GM18517 (cell line): ENCODE measurements around the gene SEC24B.
"Not testable (repeated sequence)": the region's sequence is repeated elsewhere in the genome, so short reads cannot be mapped to it uniquely, and the experiment has no call there.

Experiments
- ATAC-seq: cut with Tn5 transposase; IDR thresholded peaks from one replicate; pipeline ENCODE4 v1.9.1; 2021; ENCODE audit warnings: mild to moderate bottlenecking, moderate library complexity; ENCODE audit not compliant: unreplicated experiment

The SEC24B gene

GRCh38 chr4:109432203-109432602, 1.4 kb upstream of the SEC24B start:
- no peak for ATAC-seq

DNA sequence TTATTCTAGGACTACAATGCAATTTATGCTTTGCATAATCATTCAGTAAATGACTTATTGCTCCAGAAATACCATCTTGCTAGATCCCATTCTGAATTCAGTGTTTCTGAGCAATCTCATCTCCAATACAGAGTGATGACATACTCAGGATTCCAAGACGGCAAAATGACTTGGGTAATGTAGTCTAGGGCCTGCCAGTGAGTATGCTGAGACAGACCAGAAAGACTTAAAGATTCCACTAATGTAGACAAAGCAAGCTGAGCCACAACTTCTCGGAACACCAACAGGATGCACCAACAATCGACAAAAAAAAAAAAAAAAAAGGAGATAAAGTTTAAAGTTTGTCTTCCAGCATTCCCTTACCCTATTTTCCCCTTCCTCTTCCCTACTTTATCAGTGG, 919 bp upstream of the SEC24B start:
- ATAC-seq = no peak

DNA sequence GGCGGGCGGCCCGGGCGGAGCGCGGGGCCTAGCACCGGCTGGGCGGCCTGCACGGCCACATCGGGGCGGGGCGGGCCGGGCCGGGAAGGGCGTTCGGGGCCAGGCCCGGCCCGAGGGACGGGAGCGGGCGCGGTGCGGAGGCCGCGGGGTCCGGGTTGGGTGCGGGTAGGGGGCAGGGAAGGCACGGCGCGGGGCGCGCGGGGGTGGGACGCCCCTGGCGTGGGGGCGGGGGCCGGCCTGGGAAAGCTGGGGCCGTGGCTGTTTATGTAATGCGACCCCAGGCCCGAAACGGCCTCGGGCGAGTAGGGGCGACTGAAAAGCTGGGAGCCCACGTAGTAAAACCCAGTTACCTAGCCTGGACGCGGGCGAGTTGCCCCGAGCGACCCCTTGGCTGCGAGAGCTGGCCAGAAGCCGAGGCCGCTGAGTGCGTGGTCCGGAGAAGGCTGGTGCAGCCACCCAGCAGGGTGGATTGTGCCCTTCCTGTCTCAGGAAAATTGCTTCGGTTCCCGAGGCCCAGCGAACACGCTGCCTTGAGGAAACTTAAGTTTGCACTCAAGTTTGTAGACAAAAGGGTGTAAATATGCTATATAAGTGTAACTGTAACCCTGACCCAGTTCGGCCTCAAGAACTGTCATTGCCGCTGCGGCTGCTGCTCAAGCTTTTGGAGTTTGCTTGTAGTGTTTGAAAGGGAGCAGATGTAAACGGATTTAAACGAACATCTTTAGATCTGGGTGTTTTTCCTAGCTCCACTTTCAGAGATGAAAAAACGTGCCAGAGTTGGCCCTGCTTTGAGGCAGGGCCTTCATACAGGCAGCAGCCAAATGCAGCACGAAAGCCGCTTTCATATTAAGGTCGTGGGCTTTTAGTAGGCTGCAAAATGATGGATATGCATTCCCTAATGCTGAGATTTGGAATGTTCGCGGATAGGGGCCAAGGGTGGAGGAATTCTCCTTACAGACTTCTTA, 674 bp downstream of the SEC24B start:
- peak; percentile 26 for ATAC-seq

GRCh38 chr4:109435635-109436034, 2.0 kb downstream of the SEC24B start:
- ATAC-seq = no peak

GRCh38 chr4:109436504-109436903, 2.9 kb downstream of the SEC24B start:
- no peak for ATAC-seq

- no peak for ATAC-seq
These were observed 7.3 kb downstream of the SEC24B start for GRCh38 chr4:109440948-109441347.

- ATAC-seq = no peak
These were observed 8.3 kb downstream of the SEC24B start for GRCh38 chr4:109441862-109442458.

- peak; percentile 67 for ATAC-seq
These were observed 10.7 kb downstream of the SEC24B start for GRCh38 chr4:109444182-109444844.

DNA sequence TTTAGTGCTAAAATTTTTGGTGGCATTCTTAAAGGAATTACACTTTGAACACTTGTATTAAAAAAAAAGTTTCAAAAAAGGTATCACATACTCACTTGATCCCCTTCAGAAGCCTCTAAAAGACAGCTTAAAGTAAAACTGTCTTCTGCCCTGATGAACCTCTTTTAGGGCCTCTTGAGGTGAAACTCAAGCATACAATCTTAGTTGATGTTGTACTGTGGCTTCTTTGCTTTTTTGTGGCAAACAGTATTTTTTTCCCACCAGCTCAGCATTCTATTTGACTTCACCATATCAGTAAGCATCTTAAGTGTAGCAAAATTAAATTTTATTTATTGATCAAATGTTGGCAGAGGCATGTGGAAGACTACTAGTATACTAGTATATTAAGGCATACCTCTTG, 13.7 kb downstream of the SEC24B start:
- no peak for ATAC-seq

GRCh38 chr4:109451544-109452273, 18.1 kb downstream of the SEC24B start:
- ATAC-seq = no peak

DNA sequence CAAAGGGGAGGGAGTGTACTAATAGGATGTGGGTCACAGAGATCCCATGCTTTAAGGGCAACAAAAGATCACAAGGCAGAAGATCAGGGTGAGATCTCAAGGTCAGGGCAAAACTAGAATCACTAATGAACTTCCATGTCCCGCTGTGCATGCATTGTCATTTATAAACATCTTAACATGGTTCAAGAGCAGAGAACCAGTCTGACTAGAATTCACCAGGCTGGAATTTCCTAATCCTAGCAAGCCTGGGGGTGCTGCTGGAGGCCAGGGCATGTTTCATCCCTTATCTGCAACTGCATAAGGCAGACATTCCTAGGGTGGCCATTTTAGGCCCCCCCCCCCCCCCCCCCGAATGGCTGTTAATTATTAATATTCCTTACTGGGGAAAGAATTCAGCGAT, 19.5 kb downstream of the SEC24B start:
- not testable (repeated sequence) for ATAC-seq

DNA sequence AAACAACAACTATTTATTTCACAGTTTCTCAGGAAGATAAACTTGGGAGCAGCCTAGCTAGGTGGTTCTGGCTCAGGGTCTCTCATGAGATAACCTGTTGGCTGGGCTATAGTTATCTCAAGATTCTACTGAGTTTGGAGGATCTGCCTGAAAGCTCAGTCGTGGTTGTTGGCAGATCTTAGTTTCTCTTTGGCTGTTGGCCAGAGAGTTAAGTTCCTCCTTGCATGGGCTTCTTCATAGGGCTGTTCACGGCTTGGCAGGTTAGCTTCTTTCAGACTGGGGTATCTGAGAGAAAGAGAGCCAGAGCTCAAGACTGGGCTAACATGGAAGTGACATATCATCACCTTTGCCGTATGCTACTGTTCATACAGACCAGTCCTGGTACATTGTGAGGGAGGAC, 28.7 kb downstream of the SEC24B start:
- ATAC-seq = no peak

DNA sequence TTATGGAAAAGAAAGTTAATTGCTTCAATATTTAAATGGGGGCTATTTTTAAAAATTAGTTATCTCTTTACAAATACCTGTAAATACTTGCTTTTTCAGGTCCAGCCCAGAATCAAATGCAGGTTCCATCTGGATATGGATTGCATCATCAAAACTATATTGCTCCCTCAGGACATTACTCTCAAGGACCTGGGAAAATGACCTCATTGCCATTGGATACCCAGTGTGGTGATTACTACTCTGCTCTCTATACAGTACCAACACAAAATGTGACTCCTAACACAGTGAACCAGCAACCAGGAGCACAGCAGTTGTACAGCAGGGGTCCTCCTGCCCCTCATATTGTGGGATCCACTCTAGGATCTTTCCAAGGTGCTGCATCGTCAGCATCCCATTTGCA, 29.2 kb downstream of the SEC24B start:
- no peak for ATAC-seq

DNA sequence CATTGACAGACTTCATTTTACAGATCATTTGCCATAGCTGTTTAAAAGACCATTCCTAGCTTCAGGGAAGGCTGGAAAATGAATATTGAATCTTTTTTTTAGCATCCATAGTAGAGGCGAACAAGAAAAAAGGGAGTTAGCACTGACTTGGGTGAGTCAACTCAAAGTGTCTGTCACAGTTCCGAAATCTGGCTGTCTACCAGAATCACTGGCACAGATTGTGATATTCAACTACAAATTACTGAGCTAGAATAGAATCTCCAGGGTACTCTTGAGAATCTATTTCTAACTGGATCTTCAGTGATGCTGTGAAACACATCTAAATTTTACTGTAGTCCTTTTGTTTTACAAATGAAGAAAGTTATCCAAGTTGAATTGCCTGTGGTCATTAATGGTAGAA, 31.5 kb downstream of the SEC24B start:
- no peak for ATAC-seq

GRCh38 chr4:109469915-109470314, 36.3 kb downstream of the SEC24B start:
- no peak for ATAC-seq

GRCh38 chr4:109472343-109472761, 38.7 kb downstream of the SEC24B start:
- ATAC-seq = no peak

GRCh38 chr4:109473824-109474223, 40.2 kb downstream of the SEC24B start:
- no peak for ATAC-seq

- no peak for ATAC-seq
These were observed 52.4 kb downstream of the SEC24B start for GRCh38 chr4:109486007-109486406.

GRCh38 chr4:109494563-109494962, 60.9 kb downstream of the SEC24B start:
- ATAC-seq = no peak

- ATAC-seq = no peak
These were observed 61.9 kb downstream of the SEC24B start for GRCh38 chr4:109495514-109495913.

DNA sequence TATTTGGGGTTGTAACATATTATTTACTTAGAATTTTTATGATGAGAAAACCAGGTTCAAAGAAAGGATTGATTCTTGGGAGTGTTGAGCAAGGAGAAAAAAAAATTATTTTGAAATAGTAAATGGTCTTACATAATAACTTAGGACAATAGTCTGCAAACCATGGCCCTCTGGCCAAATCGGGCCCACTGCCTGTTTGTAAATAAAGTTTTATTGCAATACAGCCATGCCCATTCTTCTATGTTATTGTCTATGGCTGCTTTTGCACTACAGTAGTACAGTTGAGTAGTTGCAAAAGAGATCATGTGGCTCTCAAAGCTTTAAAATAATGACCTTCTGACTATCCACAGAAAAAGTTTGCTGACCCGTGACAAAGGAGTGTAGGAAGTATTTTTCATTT, 63.3 kb downstream of the SEC24B start:
- ATAC-seq = no peak
